MM.1S (cell line): ENCODE results near the gene CEP63.

ENCODE experiments used
- DNase-seq: peaks from one replicate; pipeline ENCODE4 v3.0.0-alpha.2; 2015
- H2AFZ ChIP-seq: fragments of 300-600 bp; sonication (generic); 2 replicates; pipeline ENCODE4 v1.6.0; 2016; ENCODE audit warnings: antibody characterized with exemption, low read length
- H3F3A ChIP-seq: fragments of 300-600 bp; sonication (generic); 2 replicates; pipeline ENCODE4 v1.6.1; 2016; ENCODE audit warnings: mild to moderate bottlenecking, antibody characterized with exemption, low read length, moderate library complexity, mixed read lengths; ENCODE audit not compliant: insufficient read depth
- H3K27ac ChIP-seq: fragments of 300-600 bp; sonication (generic); 2 replicates; pipeline ENCODE4 v1.5.1; 2016; ENCODE audit warnings: mild to moderate bottlenecking, low read length
- H3K27me3 ChIP-seq: fragments of 300-600 bp; sonication (generic); replicated peaks from 2 replicates; pipeline ENCODE4 v1.6.0; 2016; ENCODE audit warnings: low read length; ENCODE audit not compliant: insufficient read depth
- H3K36me3 ChIP-seq: fragments of 300-600 bp; sonication (generic); replicated peaks from 2 replicates; pipeline ENCODE4 v1.6.1; 2016; ENCODE audit warnings: mild to moderate bottlenecking, low read length, mixed read lengths; ENCODE audit not compliant: insufficient read depth
- H3K4me1 ChIP-seq: fragments of 300-600 bp; sonication (generic); 2 replicates; pipeline ENCODE4 v1.6.1; 2016; ENCODE audit warnings: low read length, mixed read lengths
- H3K4me2 ChIP-seq: fragments of 300-600 bp; sonication (generic); 2 replicates; pipeline ENCODE4 v1.6.0; 2016; ENCODE audit warnings: low read depth, low read length
- H3K4me3 ChIP-seq: fragments of 300-600 bp; sonication (generic); 2 replicates; pipeline ENCODE4 v1.5.1; 2016; ENCODE audit warnings: low read length, mixed read lengths
- H3K79me2 ChIP-seq: fragments of 300-600 bp; sonication (generic); 2 replicates; pipeline ENCODE4 v1.6.1; 2016; ENCODE audit warnings: mixed run types, low read length, mixed read lengths
- H3K9ac ChIP-seq: fragments of 300-600 bp; sonication (generic); 2 replicates; pipeline ENCODE4 v1.6.1; 2016; ENCODE audit warnings: low read length, mixed read lengths
- H3K9me2 ChIP-seq: fragments of 300-600 bp; sonication (generic); replicated peaks from 2 replicates; pipeline ENCODE4 v1.6.1; 2016; ENCODE audit warnings: mild to moderate bottlenecking, low read length, mixed read lengths; ENCODE audit not compliant: insufficient read depth
- H3K9me3 ChIP-seq: fragments of 300-600 bp; sonication (generic); replicated peaks from 2 replicates; pipeline ENCODE4 v1.6.1; 2016; ENCODE audit warnings: mild to moderate bottlenecking, low read length, mixed read lengths; ENCODE audit not compliant: insufficient read depth
- H4K20me1 ChIP-seq: fragments of 300-600 bp; sonication (generic); 2 replicates; pipeline ENCODE4 v1.6.1; 2016; ENCODE audit warnings: mild to moderate bottlenecking, low read length, moderate library complexity, mixed read lengths; ENCODE audit not compliant: insufficient read depth
- CTCF ChIP-seq: fragments of 300-600 bp; sonication (generic); IDR thresholded peaks from 2 replicates; pipeline ENCODE4 v1.5.1; 2016; ENCODE audit warnings: antibody characterized with exemption, low read length, mixed read lengths
- EZH2 ChIP-seq: fragments of 300-600 bp; sonication (generic); optimal IDR thresholded peaks from 2 replicates; pipeline ENCODE3; 2017; ENCODE audit warnings: low read depth, mild to moderate bottlenecking, antibody characterized with exemption, low read length, mixed read lengths
- EZH2phosphoT487 ChIP-seq: fragments of 300-600 bp; sonication (generic); IDR thresholded peaks from 2 replicates; pipeline ENCODE4 v1.6.1; 2018; ENCODE audit warnings: antibody characterized with exemption, low read length

CEP63 gene

GRCh38 chr3:134517791-134518190 lies 31.9 kb downstream of the CEP63 start:
- Histone ChIP-seq H3K36me3 (no peaks in the 10 kb centered on the region; the same call in 1 of the 2 replicates), H3K9me3 (0 out of 2 replicates have a peak, but pooled peaks cover 3% of the 10 kb centered on the region), H2AFZ (no peak overlapping the region), H3K27ac (no peak overlapping the region), H3K9me2 (no peaks in the 10 kb centered on the region), H3K4me2 (no peak overlapping the region), H3K9ac (no peak overlapping the region), H4K20me1 (no peaks in the 10 kb centered on the region), H3K27me3 (no peaks in the 10 kb centered on the region), H3K4me1 (no peaks in the 10 kb centered on the region), H3F3A (no peaks in the 10 kb centered on the region), H3K4me3 (no peak overlapping the region), H3K79me2 (0 out of 2 replicates have a peak, but pooled peaks cover 10% of the 10 kb centered on the region)
- TF ChIP-seq CTCF = no peak
- no peak for TF ChIP-seq EZH2phosphoT487
- TF ChIP-seq EZH2 = no peak
- no peak for DNase-seq

GRCh38 chr3:134522541-134522940 lies 36.7 kb downstream of the CEP63 start:
- H3K4me2 ChIP-seq = no peak overlapping the region
- H4K20me1 ChIP-seq = no peaks in the 10 kb centered on the region
- no peak overlapping the region for H2AFZ ChIP-seq
- no peaks in the 10 kb centered on the region for H3K4me1 ChIP-seq
- no peak overlapping the region for H3K27ac ChIP-seq
- H3K4me3 ChIP-seq = no peak overlapping the region
- no peaks in the 10 kb centered on the region for H3K27me3 ChIP-seq
- H3K36me3 ChIP-seq = no peaks in the 10 kb centered on the region
- peaks cover 44% of the 10 kb centered on the region for H3K79me2 ChIP-seq
- DNase-seq = no peak
- H3F3A ChIP-seq = no peaks in the 10 kb centered on the region
- TF ChIP-seq EZH2phosphoT487 (no peak), CTCF (no peak), EZH2 (no peak)
- no peak overlapping the region for H3K9ac ChIP-seq
- H3K9me2 ChIP-seq = no peaks in the 10 kb centered on the region
- 0 out of 2 replicates have a peak, but pooled peaks cover 3% of the 10 kb centered on the region for H3K9me3 ChIP-seq

GRCh38 chr3:134525293-134525692 lies 39.4 kb downstream of the CEP63 start:
- Histone ChIP-seq H3K9me2 (no peaks in the 10 kb centered on the region), H3K9ac (no peak overlapping the region), H3K9me3 (0 out of 2 replicates have a peak, but pooled peaks cover 3% of the 10 kb centered on the region), H3K27ac (no peak overlapping the region), H3K27me3 (no peaks in the 10 kb centered on the region), H3K4me1 (no peaks in the 10 kb centered on the region), H3K4me2 (no peak overlapping the region), H3F3A (no peaks in the 10 kb centered on the region), H2AFZ (no peak overlapping the region), H3K79me2 (peaks cover 55% of the 10 kb centered on the region), H4K20me1 (no peaks in the 10 kb centered on the region), H3K4me3 (no peak overlapping the region), H3K36me3 (no peaks in the 10 kb centered on the region)
- TF ChIP-seq EZH2 (no peak), EZH2phosphoT487 (no peak), CTCF (no peak)
- DNase-seq = no peak
